Activated T-helper 2 cell treated with anti-CD3 and anti-CD28 coated beads, Interferon-gamma antibody, Interleukin-2, Interleukin-4, amounts not matched to agents 10 μg/mL and 5 μg/mL and 100 μg/mL, durations not matched to agents 14 hours and 24 hours and 36 hours (primary cell): ENCODE results near the gene USP47. TPM values are rescaled to one million over a fixed set of nuclear protein-coding genes. Genes with fewer than 3 reads are reported as not detected.

Experiments
- DNase-seq: peaks from one replicate; pipeline ENCODE4 v3.0.0; 2021; ENCODE audit warnings: low spot score
- H3K27ac Mint-ChIP-seq: one replicate; pipeline ENCODE4 v1.8.0; 2021; ENCODE audit warnings: mixed read lengths
- H3K27me3 Mint-ChIP-seq: one replicate; pipeline ENCODE4 v1.8.0; 2021; ENCODE audit warnings: low read depth, mixed read lengths
- H3K36me3 Mint-ChIP-seq: one replicate; pipeline ENCODE4 v1.8.0; 2021; ENCODE audit warnings: low read depth, mixed read lengths
- H3K4me1 Mint-ChIP-seq: one replicate; pipeline ENCODE4 v1.8.0; 2021; ENCODE audit warnings: low read depth, mixed read lengths
- H3K4me3 Mint-ChIP-seq: one replicate; pipeline ENCODE4 v1.8.0; 2021; ENCODE audit warnings: low read depth, mild to moderate bottlenecking, moderate library complexity, mixed read lengths
- H3K9me3 Mint-ChIP-seq: one replicate; pipeline ENCODE4 v1.8.0; 2021; ENCODE audit warnings: mixed read lengths
- intact Hi-C: fragments of 100-400 bp; cut with micrococcal nuclease; formaldehyde crosslinking; loops from one replicate; pipeline ENCODE4 v1.15.1; 2023
- total RNA-seq: library from RNA; stranded (reverse); gene quantifications from 2 replicates; pipeline ENCODE4 v1.2.3, GENCODE V29; 2022

Gene USP47
- total RNA-seq, 1 donor from 2014 or later, result 55.8 TPM

- DNase-seq, result no peak
- no peaks in the 10 kb centered on the region for H3K27me3 Mint-ChIP-seq
- peaks cover 14% of the 10 kb centered on the region for H3K9me3 Mint-ChIP-seq
- peak overlapping the region; percentile 0 for H3K27ac Mint-ChIP-seq
- no peak overlapping the region for H3K4me3 Mint-ChIP-seq
- intact Hi-C loops, result loop anchor here (5.0 kb wide), 1 partner anchor 38 kb away; no protein-coding TSS in a partner anchor
- H3K4me1 Mint-ChIP-seq, result peaks cover 35% of the 10 kb centered on the region
- peaks cover 69% of the 10 kb centered on the region for H3K36me3 Mint-ChIP-seq
Observed at GRCh38 chr11:11884774-11885481, 43.2 kb downstream of the USP47 start.

DNA sequence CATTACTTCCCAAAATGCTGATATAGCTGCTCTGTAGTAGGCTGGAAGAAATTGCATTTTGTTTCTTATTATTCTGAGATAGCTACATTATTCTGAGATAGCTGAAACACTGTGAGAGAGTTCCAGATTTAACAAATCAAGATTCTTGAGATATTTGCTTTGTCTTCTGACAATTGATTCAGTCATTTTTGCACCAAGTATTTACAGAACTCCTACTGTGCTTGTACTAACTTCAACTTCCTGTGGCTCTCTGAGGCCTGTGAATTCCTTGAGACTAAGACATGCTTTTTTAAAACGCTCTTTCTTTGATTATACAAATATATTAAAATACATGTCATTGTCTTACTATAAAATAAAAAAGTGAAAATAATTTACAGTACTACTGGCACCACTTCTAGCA is 52.7 kb downstream of the USP47 start:
- Mint-ChIP-seq H3K4me3 (no peak overlapping the region), H3K27ac (no peak overlapping the region), H3K36me3 (peaks cover 46% of the 10 kb centered on the region), H3K9me3 (no peaks in the 10 kb centered on the region), H3K4me1 (peaks cover 3% of the 10 kb centered on the region), H3K27me3 (no peaks in the 10 kb centered on the region)
- no peak for DNase-seq
- intact Hi-C loops, result no loop called here

- no peak for DNase-seq
- Mint-ChIP-seq H3K9me3 (no peaks in the 10 kb centered on the region), H3K27ac (no peak overlapping the region), H3K36me3 (peaks cover 45% of the 10 kb centered on the region), H3K4me3 (no peak overlapping the region), H3K27me3 (no peaks in the 10 kb centered on the region), H3K4me1 (peaks cover 3% of the 10 kb centered on the region)
- intact Hi-C loops, result no loop called here
Observed at GRCh38 chr11:11895672-11896071, 53.9 kb downstream of the USP47 start.

DNA sequence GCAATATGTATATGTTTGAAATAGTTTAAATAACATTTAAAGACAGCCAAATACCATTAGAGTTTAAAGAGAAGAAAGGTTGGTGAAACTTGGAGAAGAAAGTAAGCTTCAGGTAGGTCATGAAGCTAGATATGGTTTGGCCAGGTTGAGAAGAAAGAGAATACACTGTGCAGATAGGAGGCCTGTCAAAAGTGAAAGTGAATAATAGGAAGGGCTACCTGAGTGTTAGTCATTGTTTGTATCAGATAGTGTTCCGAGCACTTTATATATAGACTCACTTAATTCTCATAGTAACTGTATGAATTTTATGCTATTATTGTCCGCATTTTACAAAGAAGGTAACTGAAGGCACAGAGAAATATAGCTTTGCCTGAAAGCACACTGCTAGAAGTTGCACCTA is 56.9 kb downstream of the USP47 start:
- no peaks in the 10 kb centered on the region for H3K27me3 Mint-ChIP-seq
- peaks cover 3% of the 10 kb centered on the region for H3K4me1 Mint-ChIP-seq
- intact Hi-C loops, result no loop called here
- H3K27ac Mint-ChIP-seq, result no peak overlapping the region
- H3K4me3 Mint-ChIP-seq, result no peak overlapping the region
- H3K36me3 Mint-ChIP-seq, result peaks cover 43% of the 10 kb centered on the region
- DNase-seq, result no peak
- no peaks in the 10 kb centered on the region for H3K9me3 Mint-ChIP-seq

- H3K4me1 Mint-ChIP-seq, result peaks cover 3% of the 10 kb centered on the region
- H3K27ac Mint-ChIP-seq, result no peak overlapping the region
Observed at GRCh38 chr11:11899401-11899800, 57.6 kb downstream of the USP47 start.

GRCh38 chr11:11901929-11902328 is 60.2 kb downstream of the USP47 start:
- Mint-ChIP-seq H3K4me1 (peaks cover 3% of the 10 kb centered on the region), H3K9me3 (no peaks in the 10 kb centered on the region), H3K4me3 (no peak overlapping the region), H3K27ac (no peak overlapping the region), H3K36me3 (peaks cover 46% of the 10 kb centered on the region), H3K27me3 (no peaks in the 10 kb centered on the region)
- intact Hi-C loops, result no loop called here
- DNase-seq, result no peak

More at GRCh38 chr11:11899401-11899800, 57.6 kb downstream of the USP47 start:
- Mint-ChIP-seq H3K27me3 (no peaks in the 10 kb centered on the region), H3K4me3 (no peak overlapping the region), H3K36me3 (peaks cover 50% of the 10 kb centered on the region), H3K9me3 (no peaks in the 10 kb centered on the region)
- intact Hi-C loops, result no loop called here
- DNase-seq, result no peak

GRCh38 chr11:11909727-11910126 is 68.0 kb downstream of the USP47 start:
- no peak overlapping the region for H3K27ac Mint-ChIP-seq
- intact Hi-C loops, result no loop called here
- no peak for DNase-seq
- no peaks in the 10 kb centered on the region for H3K27me3 Mint-ChIP-seq
- no peaks in the 10 kb centered on the region for H3K4me1 Mint-ChIP-seq
- H3K9me3 Mint-ChIP-seq, result no peaks in the 10 kb centered on the region
- peaks cover 40% of the 10 kb centered on the region for H3K36me3 Mint-ChIP-seq
- H3K4me3 Mint-ChIP-seq, result no peak overlapping the region

- Mint-ChIP-seq H3K4me1 (no peaks in the 10 kb centered on the region), H3K27ac (no peak overlapping the region), H3K9me3 (no peaks in the 10 kb centered on the region), H3K4me3 (no peak overlapping the region), H3K27me3 (no peaks in the 10 kb centered on the region), H3K36me3 (peaks cover 39% of the 10 kb centered on the region)
- DNase-seq, result no peak
- intact Hi-C loops, result no loop called here
Observed at GRCh38 chr11:11910541-11910940, 68.8 kb downstream of the USP47 start.

DNA sequence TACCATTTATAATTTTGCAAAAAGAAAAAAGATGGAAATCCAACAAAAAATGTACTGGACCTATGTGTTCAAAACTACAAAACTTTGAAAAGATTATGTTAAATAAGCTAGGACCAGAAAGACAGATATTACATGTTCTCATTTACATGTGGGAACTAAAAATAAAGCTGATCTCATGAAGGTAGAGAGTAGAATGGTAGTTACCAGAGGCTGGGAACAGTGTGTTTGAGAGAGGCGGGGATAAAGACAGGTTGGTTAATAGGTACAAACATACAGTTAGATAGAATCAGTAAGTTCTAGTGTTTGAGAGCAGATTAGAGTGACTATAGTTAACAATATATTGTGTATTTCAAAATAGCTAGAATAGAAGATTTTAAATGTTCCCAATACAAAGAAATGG is 71.6 kb downstream of the USP47 start:
- intact Hi-C loops, result no loop called here

GRCh38 chr11:11915625-11916024 is 73.9 kb downstream of the USP47 start:
- intact Hi-C loops, result no loop called here
- H3K27ac Mint-ChIP-seq, result no peak overlapping the region
- DNase-seq, result no peak
- H3K4me1 Mint-ChIP-seq, result no peaks in the 10 kb centered on the region
- no peak overlapping the region for H3K4me3 Mint-ChIP-seq
- no peaks in the 10 kb centered on the region for H3K9me3 Mint-ChIP-seq
- H3K27me3 Mint-ChIP-seq, result no peaks in the 10 kb centered on the region
- H3K36me3 Mint-ChIP-seq, result peaks cover 34% of the 10 kb centered on the region

More for the DNA sequence above, 71.6 kb downstream of the USP47 start:
- no peak for DNase-seq
- Mint-ChIP-seq H3K9me3 (no peaks in the 10 kb centered on the region), H3K4me1 (no peaks in the 10 kb centered on the region), H3K27me3 (no peaks in the 10 kb centered on the region), H3K27ac (no peak overlapping the region), H3K36me3 (peaks cover 35% of the 10 kb centered on the region), H3K4me3 (no peak overlapping the region)

DNA sequence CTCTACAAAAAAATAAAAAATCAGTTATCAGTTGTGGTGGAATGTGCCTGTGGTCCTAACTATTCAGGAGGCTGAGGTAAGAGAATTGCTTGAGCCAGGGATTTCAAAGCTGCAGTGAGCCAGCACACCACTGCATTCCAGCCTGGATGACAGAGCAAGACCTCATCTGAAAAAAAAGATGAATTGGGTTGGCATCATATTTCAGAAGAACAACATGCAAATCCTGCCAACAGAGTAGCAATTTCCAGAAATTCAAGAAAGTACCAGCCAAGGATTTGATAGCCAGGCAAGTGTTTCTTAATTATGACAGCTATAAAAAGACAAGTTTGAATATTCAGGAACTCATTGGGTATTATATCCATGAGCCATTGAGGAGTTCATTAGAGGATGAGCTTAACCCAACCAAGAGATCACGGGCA is 75.2 kb downstream of the USP47 start:
- H3K36me3 Mint-ChIP-seq, result peaks cover 25% of the 10 kb centered on the region
- H3K27me3 Mint-ChIP-seq, result no peaks in the 10 kb centered on the region
- intact Hi-C loops, result no loop called here
- no peak for DNase-seq
- no peaks in the 10 kb centered on the region for H3K9me3 Mint-ChIP-seq
- H3K4me3 Mint-ChIP-seq, result no peak overlapping the region
- H3K4me1 Mint-ChIP-seq, result no peaks in the 10 kb centered on the region
- no peak overlapping the region for H3K27ac Mint-ChIP-seq

- no peaks in the 10 kb centered on the region for H3K9me3 Mint-ChIP-seq
- H3K27ac Mint-ChIP-seq, result peak overlapping the region; percentile 6
- peaks cover 23% of the 10 kb centered on the region for H3K4me1 Mint-ChIP-seq
- H3K27me3 Mint-ChIP-seq, result no peaks in the 10 kb centered on the region
- no peak overlapping the region for H3K4me3 Mint-ChIP-seq
- no peak for DNase-seq
- intact Hi-C loops, result no loop called here
- H3K36me3 Mint-ChIP-seq, result peaks cover 61% of the 10 kb centered on the region
Observed at GRCh38 chr11:11923828-11924227, 82.1 kb downstream of the USP47 start.

DNA sequence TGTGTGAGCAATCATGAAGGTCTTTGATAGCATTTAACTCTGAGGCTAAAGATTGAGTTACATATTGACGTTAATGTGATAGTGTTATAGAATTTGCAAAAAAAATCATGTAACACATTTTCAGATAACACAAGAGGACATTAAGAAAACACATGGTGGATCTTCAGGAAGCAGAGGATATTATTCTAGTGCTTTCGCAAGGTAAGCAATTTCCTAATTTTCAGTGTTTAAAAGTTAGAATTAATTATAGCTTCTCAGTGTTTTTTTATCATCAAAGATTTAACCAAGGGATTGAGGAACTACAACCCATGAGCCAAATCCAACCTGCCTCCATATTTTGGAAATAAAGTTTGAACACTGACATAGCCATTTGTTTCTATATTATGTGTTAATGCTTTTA is 88.1 kb downstream of the USP47 start:
- intact Hi-C loops, result loop anchor here (2.0 to 10.0 kb wide), 2 partner anchors 117 to 355 kb away; no protein-coding TSS in a partner anchor
- Mint-ChIP-seq H3K9me3 (no peaks in the 10 kb centered on the region), H3K4me1 (peaks cover 13% of the 10 kb centered on the region), H3K27me3 (no peaks in the 10 kb centered on the region), H3K4me3 (no peak overlapping the region), H3K27ac (no peak overlapping the region), H3K36me3 (peaks cover 70% of the 10 kb centered on the region)
- DNase-seq, result no peak
